NB4 (cell line): ENCODE measurements around the gene LEFTY1.
"Not testable (repeated sequence)": the region's sequence is repeated elsewhere in the genome, so short reads cannot be mapped to it uniquely, and the experiment has no call there.

Source experiments
- DNase-seq: peaks from one replicate; pipeline ENCODE4 v3.0.0; 2010; ENCODE audit warnings: low read depth
- H3K4me3 ChIP-seq: one replicate; pipeline ENCODE4 v1.5.1; 2011; ENCODE audit warnings: mild to moderate bottlenecking, low read depth, low read length, moderate library complexity
- MAX ChIP-seq: IDR thresholded peaks from 2 replicates; pipeline ENCODE4 v1.6.1; 2011; ENCODE audit warnings: low read depth, low read length
- MYC ChIP-seq: IDR thresholded peaks from 2 replicates; pipeline ENCODE4 v1.6.1; 2011; ENCODE audit warnings: low read depth, low read length
- POLR2A ChIP-seq: IDR thresholded peaks from 2 replicates; pipeline ENCODE4 v1.6.1; 2011; ENCODE audit warnings: mild to moderate bottlenecking; ENCODE audit not compliant: insufficient read length; ENCODE audit errors: extremely low read depth
- TF ChIP-seq, protein P1 (sequence below): IDR thresholded peaks from one replicate; pipeline ENCODE4 v1.5.1; 2012; ENCODE audit warnings: low read depth, low read length

LEFTY1 gene

DNA sequence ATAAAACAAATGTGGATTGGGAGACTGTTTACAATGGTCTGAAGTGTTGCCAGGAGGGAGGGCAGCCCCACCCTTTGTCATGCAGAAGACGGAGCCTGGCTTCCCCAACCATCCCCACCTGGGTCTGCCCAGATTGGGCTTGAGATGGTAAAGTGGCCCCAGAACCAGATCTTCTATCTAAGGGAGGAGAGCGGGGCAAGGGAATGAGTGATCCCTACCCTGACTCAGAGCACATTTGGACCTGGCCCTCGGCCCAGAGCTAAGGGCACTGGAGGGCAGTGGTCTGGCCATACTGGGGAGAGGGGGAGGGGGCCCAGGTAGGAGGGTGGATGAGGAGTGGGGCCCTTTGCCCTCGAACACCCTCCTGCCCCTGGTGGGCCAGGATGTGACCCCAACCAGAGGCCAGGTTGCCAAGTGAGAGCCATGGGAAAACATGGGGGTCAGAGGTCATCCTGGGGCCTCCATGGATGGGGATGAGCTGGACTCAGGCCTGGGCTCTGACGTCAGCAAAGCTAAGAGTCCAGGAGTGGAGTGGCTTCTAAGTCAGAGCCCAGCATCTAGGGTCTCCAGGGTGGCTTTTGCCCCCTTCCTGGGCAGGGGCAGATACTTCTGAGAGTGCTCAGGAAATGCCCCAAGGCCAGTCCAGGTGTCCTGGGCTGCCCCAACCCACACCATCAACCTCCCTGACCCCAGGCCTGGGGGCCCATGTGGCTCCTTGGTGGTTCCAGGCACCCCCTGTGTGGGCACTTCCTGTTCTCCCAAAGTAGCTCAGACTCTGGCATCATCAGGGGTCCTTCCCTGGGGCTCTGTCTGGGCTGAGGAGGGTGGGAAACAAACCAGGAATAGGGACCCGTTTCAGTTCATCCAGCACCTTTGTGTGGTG lies 1.6 kb upstream of the LEFTY1 start:
- TF ChIP-seq MAX (no peak), POLR2A (no peak), MYC (no peak)
- TF ChIP-seq, protein P1, sequence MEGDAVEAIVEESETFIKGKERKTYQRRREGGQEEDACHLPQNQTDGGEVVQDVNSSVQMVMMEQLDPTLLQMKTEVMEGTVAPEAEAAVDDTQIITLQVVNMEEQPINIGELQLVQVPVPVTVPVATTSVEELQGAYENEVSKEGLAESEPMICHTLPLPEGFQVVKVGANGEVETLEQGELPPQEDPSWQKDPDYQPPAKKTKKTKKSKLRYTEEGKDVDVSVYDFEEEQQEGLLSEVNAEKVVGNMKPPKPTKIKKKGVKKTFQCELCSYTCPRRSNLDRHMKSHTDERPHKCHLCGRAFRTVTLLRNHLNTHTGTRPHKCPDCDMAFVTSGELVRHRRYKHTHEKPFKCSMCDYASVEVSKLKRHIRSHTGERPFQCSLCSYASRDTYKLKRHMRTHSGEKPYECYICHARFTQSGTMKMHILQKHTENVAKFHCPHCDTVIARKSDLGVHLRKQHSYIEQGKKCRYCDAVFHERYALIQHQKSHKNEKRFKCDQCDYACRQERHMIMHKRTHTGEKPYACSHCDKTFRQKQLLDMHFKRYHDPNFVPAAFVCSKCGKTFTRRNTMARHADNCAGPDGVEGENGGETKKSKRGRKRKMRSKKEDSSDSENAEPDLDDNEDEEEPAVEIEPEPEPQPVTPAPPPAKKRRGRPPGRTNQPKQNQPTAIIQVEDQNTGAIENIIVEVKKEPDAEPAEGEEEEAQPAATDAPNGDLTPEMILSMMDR, result no peak
- DNase-seq, result no peak
- no peak overlapping the region for H3K4me3 ChIP-seq

GRCh38 chr1:225889743-225890142 lies 797 bp upstream of the LEFTY1 start:
- DNase-seq, result no peak
- H3K4me3 ChIP-seq, result no peak overlapping the region
- TF ChIP-seq, protein P1, result no peak
- TF ChIP-seq MAX (no peak), POLR2A (no peak), MYC (no peak)

DNA sequence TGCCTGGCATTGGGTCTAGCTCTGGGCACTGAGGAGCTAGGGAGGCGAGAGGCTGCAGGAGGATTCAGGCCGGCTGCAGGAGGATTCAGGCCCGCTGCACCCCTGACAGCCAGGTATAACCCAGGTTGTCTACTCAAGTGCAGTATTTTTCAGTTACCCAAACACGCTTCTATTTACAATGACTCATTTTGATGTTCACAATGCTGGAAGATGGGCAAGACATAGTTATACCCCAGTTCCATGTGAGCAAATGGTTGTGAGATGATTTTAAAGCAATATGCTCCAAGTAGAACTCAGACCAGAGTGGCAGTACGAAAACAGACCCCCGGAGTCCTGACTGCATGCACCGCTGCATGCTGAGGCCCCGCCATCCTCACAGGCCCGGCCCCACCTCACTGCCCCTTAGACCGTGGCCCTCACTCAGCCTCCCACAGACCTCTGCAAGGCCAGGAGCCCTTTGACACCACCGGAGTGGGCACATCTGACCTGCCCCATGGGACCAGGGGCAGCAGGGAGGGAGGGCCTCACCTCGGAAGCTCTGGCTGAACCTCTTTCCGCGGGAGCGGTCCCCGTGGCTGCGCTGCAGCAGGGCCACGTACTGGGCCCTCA lies 553 bp downstream of the LEFTY1 start:
- DNase-seq, result no peak
- no peak for TF ChIP-seq POLR2A
- no peak overlapping the region for H3K4me3 ChIP-seq

- H3K4me3 ChIP-seq, DNase-seq: not testable (repeated sequence)
Observed at GRCh38 chr1:225887554-225888288, 1.2 kb downstream of the LEFTY1 start.

- H3K4me3 ChIP-seq, result no peak overlapping the region
- TF ChIP-seq MAX, result no peak
- TF ChIP-seq POLR2A, result no peak
- TF ChIP-seq MYC, result no peak
- TF ChIP-seq, protein P1, result no peak
- no peak for DNase-seq
Observed at GRCh38 chr1:225887030-225887314, 2.0 kb downstream of the LEFTY1 start.

- no peak for TF ChIP-seq POLR2A
- TF ChIP-seq, protein P1, result no peak
- TF ChIP-seq MYC, result no peak
- no peak for TF ChIP-seq MAX
- DNase-seq, result no peak
- H3K4me3 ChIP-seq, result no peak overlapping the region
Observed at GRCh38 chr1:225886159-225887029, 2.6 kb downstream of the LEFTY1 start.
